Posterior cingulate gyrus (tissue), 11 donors: ENCODE measurements around the gene MCUB.

Experiments used
- DNase-seq, 10 donors: peaks; one replicate each; pipeline versions ENCODE4 v3.0.0 to v3.0.0-alpha.2; 2020 to 2021; ENCODE audit warnings: mixed read lengths in 3 of 10
- intact Hi-C: fragments of 100-400 bp; cut with DNase I; formaldehyde crosslinking; loops from one replicate; pipeline ENCODE4 v1.15.1; 2023

MCUB gene

GRCh38 chr4:109622626-109623025 is 62.6 kb downstream of the MCUB start:
- intact Hi-C loops = no loop called here
- no peak for DNase-seq

- DNase-seq = no peak
- intact Hi-C loops = no loop called here
Observed at GRCh38 chr4:109624536-109624935, 64.5 kb downstream of the MCUB start.

- intact Hi-C loops = no loop called here
- no peak for DNase-seq
Observed at GRCh38 chr4:109627361-109627760, 67.3 kb downstream of the MCUB start.

GRCh38 chr4:109629775-109630174 is 69.7 kb downstream of the MCUB start:
- no peak for DNase-seq
- intact Hi-C loops = no loop called here

GRCh38 chr4:109631532-109632108 is 71.6 kb downstream of the MCUB start:
- intact Hi-C loops = no loop called here
- DNase-seq = no peak

- intact Hi-C loops = no loop called here
Observed at GRCh38 chr4:109640644-109641043, 80.6 kb downstream of the MCUB start.

GRCh38 chr4:109645874-109646710 is 86.0 kb downstream of the MCUB start:
- DNase-seq = no peak
- intact Hi-C loops = no loop called here

More at GRCh38 chr4:109640644-109641043, 80.6 kb downstream of the MCUB start:
- no peak for DNase-seq

GRCh38 chr4:109648266-109648996 is 88.4 kb downstream of the MCUB start:
- no peak for DNase-seq
- intact Hi-C loops = no loop called here

GRCh38 chr4:109648997-109649575 is 89.0 kb downstream of the MCUB start:
- DNase-seq = no peak
- intact Hi-C loops = no loop called here

- intact Hi-C loops = no loop called here
- no peak for DNase-seq
Observed at GRCh38 chr4:109649872-109650271, 89.8 kb downstream of the MCUB start.

GRCh38 chr4:109655396-109655795 is 95.3 kb downstream of the MCUB start:
- intact Hi-C loops = loop anchor here (5.0 kb wide), 1 partner anchor 233 kb away; no protein-coding TSS in a partner anchor
- DNase-seq = no peak

GRCh38 chr4:109657854-109658418 is 97.9 kb downstream of the MCUB start:
- intact Hi-C loops = loop anchor here (5.0 kb wide), 1 partner anchor 236 kb away; no protein-coding TSS in a partner anchor
- DNase-seq = no peak

GRCh38 chr4:109658871-109659410 is 98.9 kb downstream of the MCUB start:
- intact Hi-C loops = loop anchor here (5.0 kb wide), 1 partner anchor 237 kb away; no protein-coding TSS in a partner anchor
- no peak for DNase-seq

- intact Hi-C loops = no loop called here
Observed at GRCh38 chr4:109662116-109662515, 102.1 kb downstream of the MCUB start.

GRCh38 chr4:109662771-109663170 is 102.7 kb downstream of the MCUB start:
- no peak for DNase-seq
- intact Hi-C loops = no loop called here

More at GRCh38 chr4:109662116-109662515, 102.1 kb downstream of the MCUB start:
- DNase-seq = no peak

GRCh38 chr4:109665783-109666485 is 105.9 kb downstream of the MCUB start:
- DNase-seq = no peak
- intact Hi-C loops = no loop called here

- no peak for DNase-seq
- intact Hi-C loops = no loop called here
Observed at GRCh38 chr4:109671350-109671749, 111.3 kb downstream of the MCUB start.

- intact Hi-C loops = no loop called here
- DNase-seq = no peak
Observed at GRCh38 chr4:109672169-109672930, 112.3 kb downstream of the MCUB start.

- intact Hi-C loops = no loop called here
- DNase-seq = no peak
Observed at GRCh38 chr4:109673303-109673702, 113.3 kb downstream of the MCUB start.
